ENCODE measurements around the gene CSNK2A1. TPM values are rescaled to one million over a fixed set of nuclear protein-coding genes. Genes with fewer than 3 reads are reported as not detected.

CSNK2A1 gene
- total RNA-seq, 1 donor from 2014 or later: 214 TPM

DNA sequence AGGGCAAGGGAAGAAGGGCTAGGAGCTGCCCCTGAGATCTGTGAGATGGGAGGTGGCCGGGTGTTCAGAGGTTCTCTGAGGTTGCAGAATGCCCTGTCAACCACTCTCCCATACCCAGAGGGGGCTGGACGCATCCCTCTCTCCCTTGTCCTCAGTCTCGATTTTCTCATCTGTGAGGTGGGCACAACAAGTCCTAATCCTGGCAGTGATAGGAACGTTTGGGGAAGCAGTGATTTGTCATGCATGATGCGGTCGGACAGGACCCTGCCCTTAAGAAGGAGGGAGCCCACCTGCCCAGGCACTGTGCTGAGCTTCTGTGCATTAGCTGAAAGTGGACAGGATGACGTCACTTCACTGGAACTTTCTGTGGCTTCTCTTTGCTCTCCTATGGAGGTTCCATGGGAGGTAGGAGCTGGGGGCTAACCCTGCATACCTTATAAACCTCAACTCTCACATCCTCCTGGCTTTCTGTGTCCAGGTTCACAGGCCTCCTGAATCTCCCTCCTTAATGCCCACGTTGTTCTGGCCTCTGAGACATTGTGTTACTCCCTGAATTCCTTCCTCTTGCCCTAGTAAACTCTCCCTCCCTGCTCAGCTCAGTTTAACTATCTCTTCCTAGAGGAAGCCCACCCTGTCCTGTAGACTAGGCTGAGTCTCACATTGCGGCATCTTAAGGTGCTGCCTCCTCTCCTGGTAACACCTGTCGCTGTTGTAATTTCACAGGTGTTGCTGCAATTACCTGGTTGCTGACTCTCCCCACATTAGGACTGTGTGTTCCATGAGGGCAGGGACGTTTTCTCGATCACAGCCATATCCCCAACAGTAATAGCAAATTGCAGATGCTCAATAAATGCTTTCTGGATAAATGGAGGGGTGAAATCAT lies 30.1 kb upstream of the CSNK2A1 start:
- H3K4me1 Mint-ChIP-seq (ENCODE audit: low read depth, unreplicated experiment): peaks cover 40% of the 10 kb centered on the region
- peak overlapping the region; percentile 33 for H3K27ac Mint-ChIP-seq (ENCODE audit: unreplicated experiment)
- H3K9me3 Mint-ChIP-seq (ENCODE audit: unreplicated experiment): peaks cover 16% of the 10 kb centered on the region
- peaks cover 7% of the 10 kb centered on the region for H3K27me3 Mint-ChIP-seq (ENCODE audit: unreplicated experiment)
- TF ChIP-seq, protein P1, sequence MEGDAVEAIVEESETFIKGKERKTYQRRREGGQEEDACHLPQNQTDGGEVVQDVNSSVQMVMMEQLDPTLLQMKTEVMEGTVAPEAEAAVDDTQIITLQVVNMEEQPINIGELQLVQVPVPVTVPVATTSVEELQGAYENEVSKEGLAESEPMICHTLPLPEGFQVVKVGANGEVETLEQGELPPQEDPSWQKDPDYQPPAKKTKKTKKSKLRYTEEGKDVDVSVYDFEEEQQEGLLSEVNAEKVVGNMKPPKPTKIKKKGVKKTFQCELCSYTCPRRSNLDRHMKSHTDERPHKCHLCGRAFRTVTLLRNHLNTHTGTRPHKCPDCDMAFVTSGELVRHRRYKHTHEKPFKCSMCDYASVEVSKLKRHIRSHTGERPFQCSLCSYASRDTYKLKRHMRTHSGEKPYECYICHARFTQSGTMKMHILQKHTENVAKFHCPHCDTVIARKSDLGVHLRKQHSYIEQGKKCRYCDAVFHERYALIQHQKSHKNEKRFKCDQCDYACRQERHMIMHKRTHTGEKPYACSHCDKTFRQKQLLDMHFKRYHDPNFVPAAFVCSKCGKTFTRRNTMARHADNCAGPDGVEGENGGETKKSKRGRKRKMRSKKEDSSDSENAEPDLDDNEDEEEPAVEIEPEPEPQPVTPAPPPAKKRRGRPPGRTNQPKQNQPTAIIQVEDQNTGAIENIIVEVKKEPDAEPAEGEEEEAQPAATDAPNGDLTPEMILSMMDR (IDR thresholded peaks at IDR 0.05; ENCODE audit: partially characterized antibody, unreplicated experiment): no peak
- H3K36me3 Mint-ChIP-seq (ENCODE audit: unreplicated experiment): no peaks in the 10 kb centered on the region
- H3K4me3 Mint-ChIP-seq (ENCODE audit: unreplicated experiment): peak overlapping the region; percentile 52
- DNase-seq: no peak

DNA sequence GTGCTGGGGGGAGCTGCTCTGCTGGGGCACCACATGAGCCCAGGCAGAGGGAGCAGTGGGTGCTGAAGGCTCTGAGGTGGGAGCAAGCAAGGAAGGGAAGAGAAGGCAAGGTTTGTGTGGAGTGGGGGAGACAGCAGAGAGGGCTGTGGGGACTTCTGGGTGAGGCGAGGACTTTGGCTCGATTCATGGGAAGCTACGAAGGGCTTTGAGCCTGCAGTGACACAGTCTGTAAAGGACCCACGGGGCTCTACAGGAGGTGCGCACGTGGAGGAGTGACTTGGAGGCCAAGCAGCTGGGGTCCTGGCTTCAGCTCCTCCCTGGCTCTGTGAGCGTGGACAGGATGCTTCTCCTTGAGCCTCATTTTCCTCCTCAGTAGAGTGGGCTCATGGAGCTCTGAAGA lies 29.1 kb upstream of the CSNK2A1 start:
- H3K4me1 Mint-ChIP-seq (ENCODE audit: low read depth, unreplicated experiment): peaks cover 41% of the 10 kb centered on the region
- peak overlapping the region; percentile 84 for H3K27ac Mint-ChIP-seq (ENCODE audit: unreplicated experiment)
- peak overlapping the region; percentile 71 for H3K4me3 Mint-ChIP-seq (ENCODE audit: unreplicated experiment)
- peaks cover 7% of the 10 kb centered on the region for H3K27me3 Mint-ChIP-seq (ENCODE audit: unreplicated experiment)
- peaks cover 16% of the 10 kb centered on the region for H3K9me3 Mint-ChIP-seq (ENCODE audit: unreplicated experiment)
- no peaks in the 10 kb centered on the region for H3K36me3 Mint-ChIP-seq (ENCODE audit: unreplicated experiment)
- no peak for DNase-seq
- TF ChIP-seq, protein P1 (IDR thresholded peaks at IDR 0.05; ENCODE audit: partially characterized antibody, unreplicated experiment): no peak

DNA sequence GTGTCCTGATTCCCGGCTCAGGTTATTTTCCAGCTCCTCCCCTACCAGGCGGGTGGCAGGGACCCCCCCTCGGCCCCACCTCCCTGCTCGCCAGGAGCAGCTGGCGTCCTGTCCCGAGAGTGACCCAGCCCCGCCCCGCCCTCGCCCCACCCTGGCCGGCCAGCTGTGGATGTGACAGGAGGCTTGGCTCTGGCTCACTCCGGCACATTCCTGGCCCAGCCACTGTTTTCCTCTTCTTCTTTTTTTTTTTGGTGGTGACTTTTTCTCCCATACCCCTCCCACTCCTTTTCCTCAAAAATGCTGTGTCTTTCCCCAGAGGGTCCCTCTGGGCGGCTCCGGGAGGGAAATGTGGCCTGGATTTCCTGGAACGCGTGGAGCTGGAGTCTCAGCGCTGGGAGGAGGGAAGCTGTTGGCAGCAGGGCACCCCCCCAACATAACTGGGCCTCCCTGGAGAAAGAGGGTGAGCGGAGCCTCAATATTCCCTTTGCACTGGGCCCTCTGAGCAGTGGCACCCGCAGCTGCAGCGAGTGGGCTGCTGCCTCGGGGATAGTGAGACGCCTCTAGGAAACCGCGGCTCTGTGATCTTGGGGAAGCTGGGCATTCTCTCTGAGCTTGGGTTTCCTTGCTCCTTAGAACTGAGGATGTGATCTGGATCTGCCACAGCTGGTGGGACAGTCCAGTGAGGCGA lies 28.3 kb upstream of the CSNK2A1 start:
- DNase-seq: peak; percentile 61
- Mint-ChIP-seq H3K36me3 (ENCODE audit: unreplicated experiment) (no peaks in the 10 kb centered on the region), H3K4me3 (ENCODE audit: unreplicated experiment) (peak overlapping the region; percentile 71), H3K27me3 (ENCODE audit: unreplicated experiment) (peaks cover 10% of the 10 kb centered on the region), H3K9me3 (ENCODE audit: unreplicated experiment) (peaks cover 13% of the 10 kb centered on the region), H3K27ac (ENCODE audit: unreplicated experiment) (peak overlapping the region; percentile 84), H3K4me1 (ENCODE audit: low read depth, unreplicated experiment) (peaks cover 36% of the 10 kb centered on the region)
- TF ChIP-seq, protein P1 (IDR thresholded peaks at IDR 0.05; ENCODE audit: partially characterized antibody, unreplicated experiment): no peak

DNA sequence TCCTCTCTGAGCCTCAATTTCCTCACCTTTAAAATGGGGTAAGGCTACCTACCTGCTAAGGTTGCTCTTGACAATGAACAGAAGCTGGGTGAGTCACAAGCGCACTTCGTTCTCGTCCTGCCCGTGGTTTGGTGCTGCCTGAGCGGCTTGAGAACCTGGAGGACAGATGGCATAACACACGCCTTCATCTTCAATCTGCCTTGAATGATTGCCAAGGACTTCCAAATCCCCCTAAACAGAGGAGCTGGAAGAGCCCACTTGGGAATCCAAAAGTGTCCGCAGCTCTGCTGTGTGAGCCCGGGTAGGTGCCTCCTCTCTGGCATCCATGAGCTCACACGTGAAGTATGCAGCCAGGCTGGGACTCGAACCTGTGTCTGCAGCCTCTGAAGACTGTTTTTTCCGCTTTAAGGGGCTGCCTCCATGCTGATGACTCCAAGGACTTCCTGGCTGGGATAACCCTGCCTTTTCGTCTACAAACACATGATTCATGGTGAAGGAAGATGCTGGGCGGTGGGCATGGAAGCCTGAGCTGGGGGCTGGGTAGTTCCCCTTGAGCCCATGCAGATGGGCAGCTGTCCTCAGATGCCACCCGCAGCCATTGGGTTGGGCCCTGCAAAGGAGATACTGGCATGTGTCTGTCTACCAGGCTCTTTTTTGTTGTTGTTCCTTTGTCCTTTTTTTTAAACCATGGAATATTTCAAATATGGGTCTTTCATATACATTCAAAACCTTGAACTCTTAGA lies 25.3 kb upstream of the CSNK2A1 start:
- Mint-ChIP-seq H3K36me3 (ENCODE audit: unreplicated experiment) (no peaks in the 10 kb centered on the region), H3K9me3 (ENCODE audit: unreplicated experiment) (peaks cover 12% of the 10 kb centered on the region), H3K27ac (ENCODE audit: unreplicated experiment) (peak overlapping the region; percentile 55), H3K4me3 (ENCODE audit: unreplicated experiment) (peak overlapping the region; percentile 49), H3K4me1 (ENCODE audit: low read depth, unreplicated experiment) (peaks cover 24% of the 10 kb centered on the region), H3K27me3 (ENCODE audit: unreplicated experiment) (peaks cover 11% of the 10 kb centered on the region)
- TF ChIP-seq, protein P1 (IDR thresholded peaks at IDR 0.05; ENCODE audit: partially characterized antibody, unreplicated experiment): no peak
- no peak for DNase-seq
